NCI-H2196 (cell line): ENCODE results near the gene JAKMIP3.

Source experiments
- DNase-seq: peaks from one replicate; lab custom pipeline; 2025; ENCODE audit not compliant: unreplicated experiment; lab: John Stamatoyannopoulos, UW

JAKMIP3 gene

DNA sequence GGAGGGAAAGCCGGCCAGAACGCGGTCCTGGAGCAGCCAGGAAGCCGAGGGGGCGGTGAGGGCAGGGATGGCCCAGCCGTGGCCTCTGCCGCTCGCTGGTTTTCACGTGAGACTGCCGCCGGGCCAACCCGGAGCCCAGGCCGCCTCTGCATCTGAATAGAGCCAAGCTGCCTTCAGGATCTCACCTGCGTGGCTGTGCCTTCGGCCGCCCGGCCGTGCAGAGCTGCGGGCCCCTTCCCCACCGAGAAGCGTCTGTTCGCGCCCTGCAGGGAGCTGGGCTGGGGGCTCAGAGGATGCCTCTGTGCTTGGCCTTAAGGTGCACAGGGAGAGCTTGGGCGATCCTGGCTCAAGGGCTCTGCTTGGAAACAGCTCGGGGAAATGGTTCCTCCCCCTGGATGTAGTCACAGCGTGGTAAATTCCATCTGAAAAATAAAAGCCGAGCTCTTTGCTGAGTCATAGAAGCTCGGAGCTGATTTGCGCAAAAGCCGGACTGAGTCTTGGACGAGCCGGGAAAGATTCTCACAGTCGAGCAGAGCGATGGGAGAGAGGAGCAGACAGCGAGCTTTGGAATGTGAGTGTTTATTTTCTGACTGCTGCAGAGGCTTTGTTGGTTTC, at the start of gene JAKMIP3:
Gene JAKMIP3, plus strand, starts transcription at position 456 of the 615 bp plus-strand sequence. CDS start 38,863 bp downstream, outside the sequence.
- no peak for DNase-seq

DNA sequence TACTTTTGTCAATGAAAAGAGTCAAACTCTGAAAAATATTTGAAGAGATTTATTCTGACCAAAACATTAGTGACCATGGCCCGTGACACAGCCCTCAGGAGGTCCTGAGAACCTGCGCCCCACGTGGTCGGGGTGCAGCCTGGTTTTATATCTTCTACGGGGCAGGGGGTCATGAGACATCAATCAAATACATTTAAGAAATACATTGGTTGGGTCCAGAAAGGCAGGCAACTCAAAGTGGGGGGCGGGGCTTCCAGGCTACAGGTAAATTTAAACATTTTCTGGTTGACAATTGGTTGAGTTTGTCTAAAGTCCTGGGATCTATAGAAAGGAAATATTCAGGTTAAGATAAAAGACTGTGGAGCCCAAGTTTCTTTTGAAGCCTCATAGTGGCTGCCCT, 49.2 kb upstream of the JAKMIP3 start:
- no peak for DNase-seq

DNA sequence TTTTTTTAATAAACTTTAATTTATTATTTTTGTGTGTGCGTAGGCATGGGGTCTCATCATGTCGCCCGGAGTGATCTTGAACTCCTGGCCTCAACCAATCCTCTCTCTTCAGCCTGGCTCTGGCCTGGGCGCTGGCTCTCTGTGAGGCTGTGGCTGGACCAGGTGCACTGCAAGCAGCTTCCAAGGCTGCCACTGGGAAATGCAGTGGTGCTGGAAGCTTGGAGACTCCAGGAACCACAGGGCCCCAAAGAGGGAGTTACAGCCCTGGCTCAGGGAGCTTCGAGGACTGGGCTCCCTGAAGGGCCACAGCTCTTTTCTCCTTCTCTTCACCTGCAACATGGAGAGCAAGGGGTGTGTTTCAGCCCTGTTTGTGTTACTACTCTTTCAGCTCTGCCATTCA, 47.3 kb upstream of the JAKMIP3 start:
- DNase-seq: no peak

DNA sequence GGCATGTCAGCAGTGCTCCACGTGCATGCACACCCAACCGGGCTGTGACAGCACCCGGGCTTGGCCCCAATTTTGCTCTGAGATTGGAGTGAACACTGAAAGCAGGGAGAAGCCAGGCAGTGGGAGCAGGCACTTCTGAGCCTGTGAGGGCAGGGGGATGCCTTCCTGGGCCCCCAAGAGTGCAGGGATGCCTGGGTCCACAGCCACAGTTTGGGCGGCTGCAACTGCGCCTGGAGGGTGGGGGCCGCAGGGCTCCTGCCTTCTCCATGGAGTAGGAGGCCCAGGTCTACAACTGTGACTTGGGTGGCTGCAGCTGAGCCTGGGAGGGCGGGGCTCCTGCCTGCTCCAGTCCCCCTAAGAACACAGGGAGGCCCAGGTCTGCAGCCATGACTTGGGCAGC, 46.4 kb upstream of the JAKMIP3 start:
- DNase-seq: no peak

DNA sequence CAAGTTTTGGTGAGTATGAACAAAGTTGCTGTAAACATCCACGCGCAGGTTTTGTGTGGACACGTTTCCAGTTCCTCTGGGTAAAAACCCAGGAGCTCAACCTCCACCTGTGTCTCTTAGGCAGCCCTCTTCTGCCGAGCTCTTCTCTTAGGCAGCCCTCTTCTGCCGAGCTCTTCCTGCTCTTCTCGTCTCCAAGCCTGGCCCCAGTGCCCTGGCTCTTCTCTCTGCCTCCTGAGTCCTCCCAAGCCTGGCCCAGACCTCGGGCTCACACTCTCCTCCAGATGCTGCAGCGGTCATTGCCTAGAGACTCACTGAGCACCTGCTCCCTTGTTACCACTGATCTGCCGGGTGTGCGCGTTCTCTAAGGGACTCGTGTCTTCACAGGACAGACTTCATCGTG, 45.3 kb upstream of the JAKMIP3 start:
- no peak for DNase-seq

DNA sequence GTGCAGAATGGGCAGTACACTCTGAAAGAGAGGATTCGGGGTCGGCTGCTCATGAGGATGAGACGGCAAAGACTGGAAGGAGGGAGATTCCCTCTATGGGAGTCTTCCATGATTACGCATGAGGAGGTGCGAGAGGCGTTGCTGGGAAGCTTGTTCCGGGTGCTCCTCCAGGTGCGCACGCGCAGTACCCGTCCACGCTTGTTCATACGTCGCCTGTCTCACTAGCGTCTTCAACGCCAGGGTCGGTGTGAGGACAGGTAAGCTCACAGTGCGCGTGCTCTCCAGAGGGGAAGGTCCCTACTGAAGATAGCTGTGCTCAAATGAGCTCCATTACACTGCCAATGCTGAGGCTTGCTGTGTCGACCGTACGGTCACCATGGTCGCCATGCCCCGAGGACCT, 44.7 kb upstream of the JAKMIP3 start:
- DNase-seq: no peak

DNA sequence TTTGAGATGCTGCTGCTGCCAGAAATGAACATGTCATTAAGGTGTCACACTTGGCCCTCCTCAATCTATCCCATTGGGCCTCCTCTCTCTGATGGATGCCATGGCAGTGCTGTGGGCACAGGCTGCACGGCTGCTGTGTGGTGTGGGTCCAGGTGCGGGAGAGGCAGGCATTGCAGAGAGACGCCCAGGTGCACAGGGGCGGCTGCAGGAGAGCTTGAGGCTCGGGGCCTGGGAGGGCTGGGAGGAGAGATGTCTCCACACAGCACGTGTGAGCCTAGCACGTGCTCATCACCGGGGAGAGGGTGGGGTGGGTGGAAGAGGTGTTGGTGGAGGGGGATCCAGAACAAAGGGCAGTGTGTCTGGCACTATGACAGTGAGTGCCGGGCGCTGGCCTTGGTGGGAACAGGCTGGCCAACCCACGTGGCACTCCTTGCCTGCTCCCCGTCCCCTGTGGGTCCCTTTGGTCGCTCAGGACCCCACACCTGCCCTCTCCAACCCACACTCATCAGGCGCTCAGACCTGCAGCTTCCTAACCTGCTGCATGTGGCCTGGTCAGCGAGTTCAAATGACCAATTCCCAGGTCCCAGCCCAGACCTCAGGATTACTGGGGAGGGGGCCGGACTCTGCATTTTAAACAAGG, 44.1 kb upstream of the JAKMIP3 start:
- DNase-seq: no peak

DNA sequence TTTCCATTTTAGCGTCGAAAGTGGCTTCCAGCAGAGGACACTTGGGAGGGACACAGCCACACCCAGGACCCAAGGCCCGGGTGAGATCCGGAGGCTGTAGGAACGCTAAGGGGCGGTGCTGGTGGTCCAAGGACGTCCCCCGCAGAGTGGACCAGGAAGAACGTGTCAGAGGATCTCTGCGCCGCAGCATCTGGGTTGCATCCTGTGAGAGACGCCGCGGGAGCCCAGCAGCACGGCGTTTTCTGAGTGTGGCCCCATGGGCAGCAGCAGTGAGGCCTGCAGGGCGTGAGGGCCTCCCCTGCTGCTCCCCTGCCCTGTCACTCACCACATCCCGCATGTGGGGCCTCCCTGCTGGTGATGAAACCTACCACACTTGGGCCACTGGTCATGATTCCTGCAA, 43.5 kb upstream of the JAKMIP3 start:
- no peak for DNase-seq

DNA sequence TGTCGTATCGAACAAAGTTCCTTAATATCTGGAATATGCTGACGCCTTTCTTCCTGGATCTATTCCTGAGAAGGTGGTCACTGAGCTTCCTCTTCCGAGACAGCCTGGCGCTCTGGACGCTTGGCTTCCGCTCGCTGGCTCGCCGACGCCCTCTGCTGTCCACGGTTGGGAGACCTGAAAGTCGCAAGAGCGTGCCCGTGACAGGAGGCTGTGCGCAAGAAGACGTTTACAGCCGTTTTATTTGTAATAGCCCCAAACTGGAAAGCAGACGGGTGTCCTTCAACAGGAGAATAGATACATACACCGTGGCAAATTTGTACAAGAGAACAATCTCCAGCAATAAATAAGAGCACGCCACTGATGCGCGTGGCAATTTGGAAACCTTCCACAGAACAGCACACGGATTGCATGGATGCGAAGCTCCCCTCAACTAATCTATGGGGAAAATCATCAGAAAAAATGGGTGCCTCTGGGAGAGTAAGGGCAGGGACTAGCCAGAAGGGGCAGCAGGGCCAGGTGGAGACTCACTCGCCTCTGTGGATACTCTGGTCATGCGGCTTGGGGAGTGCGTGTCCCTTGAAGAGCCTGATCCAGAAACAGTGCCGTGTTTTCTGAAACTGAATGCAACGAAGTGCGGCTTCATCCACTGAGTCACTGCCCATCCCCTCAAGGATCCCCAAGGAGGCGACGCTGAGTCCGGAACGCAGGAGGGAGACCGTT, 42.5 kb upstream of the JAKMIP3 start:
- peak; percentile 63 for DNase-seq

DNA sequence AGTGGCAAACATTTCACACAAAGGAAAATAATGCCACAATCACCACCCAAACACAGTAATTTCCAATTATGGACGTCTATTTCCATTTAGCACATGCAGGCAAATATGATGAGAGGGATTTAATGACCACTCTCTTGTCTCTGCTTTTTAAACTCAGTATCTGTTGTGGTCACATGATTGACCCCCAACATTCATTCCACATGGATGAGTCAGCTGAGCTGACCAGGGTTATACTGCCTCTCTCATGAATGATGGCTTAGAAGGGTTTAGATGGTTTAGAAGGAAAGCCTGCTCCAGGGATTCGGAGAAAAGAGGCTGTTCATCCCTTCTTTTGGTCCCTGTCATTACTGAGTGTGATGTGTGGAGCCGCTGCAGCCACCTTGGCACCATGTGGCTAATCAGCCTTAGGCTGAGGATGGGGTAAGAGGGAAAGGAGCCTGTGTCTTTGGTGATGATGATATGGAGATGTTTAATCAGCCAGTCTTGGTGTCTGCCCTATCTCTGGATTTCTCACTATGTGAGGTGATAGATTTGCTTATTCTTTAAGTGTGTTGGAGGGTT, 38.2 kb upstream of the JAKMIP3 start:
- no peak for DNase-seq

DNA sequence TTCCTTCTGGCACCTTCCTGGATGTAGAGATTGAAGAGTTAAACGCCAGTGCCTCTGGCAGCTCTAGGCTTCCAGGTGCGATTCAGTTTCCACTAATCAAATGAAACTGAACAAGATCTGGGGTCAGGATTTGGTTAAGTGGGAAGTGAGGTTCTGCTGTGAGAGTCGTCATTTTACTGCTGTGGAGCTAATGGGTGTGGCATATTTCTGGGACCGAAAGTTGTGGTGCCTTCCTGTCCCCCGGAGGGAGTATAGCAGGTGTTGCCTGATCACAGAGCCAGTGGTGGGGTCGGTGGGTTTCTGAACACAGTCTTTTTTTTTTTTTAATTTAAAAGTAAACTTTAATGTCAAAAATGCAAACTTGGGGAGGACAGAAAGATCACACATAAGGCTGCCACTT, 37.0 kb upstream of the JAKMIP3 start:
- DNase-seq: no peak

DNA sequence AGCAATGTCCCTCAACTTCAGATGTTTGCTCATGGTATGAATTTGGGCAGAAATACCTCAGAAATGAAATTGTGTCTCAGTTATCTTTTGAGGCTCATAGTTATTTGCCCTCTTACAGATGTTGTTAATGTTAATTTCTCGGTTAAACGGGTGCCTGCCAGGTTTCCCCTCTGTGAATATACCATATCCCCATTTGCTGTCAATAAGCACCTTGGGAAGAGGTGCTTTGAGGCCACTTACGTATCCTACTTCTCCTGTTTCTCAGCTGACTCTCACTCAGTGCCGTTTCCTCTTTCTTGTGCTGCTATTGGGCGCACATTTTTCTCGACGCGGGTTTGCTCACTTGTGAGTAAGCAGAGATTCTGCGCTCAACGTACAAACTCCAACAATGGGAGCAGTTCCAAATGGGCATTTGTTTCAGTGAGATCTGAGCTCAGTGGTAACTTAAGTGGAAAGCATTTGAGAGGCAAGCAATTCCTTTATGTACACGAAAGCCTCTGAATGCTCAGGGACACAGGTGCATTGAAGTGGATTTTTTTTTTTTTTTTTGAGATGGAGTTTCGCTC, 34.8 kb upstream of the JAKMIP3 start:
- DNase-seq: peak; percentile 44

DNA sequence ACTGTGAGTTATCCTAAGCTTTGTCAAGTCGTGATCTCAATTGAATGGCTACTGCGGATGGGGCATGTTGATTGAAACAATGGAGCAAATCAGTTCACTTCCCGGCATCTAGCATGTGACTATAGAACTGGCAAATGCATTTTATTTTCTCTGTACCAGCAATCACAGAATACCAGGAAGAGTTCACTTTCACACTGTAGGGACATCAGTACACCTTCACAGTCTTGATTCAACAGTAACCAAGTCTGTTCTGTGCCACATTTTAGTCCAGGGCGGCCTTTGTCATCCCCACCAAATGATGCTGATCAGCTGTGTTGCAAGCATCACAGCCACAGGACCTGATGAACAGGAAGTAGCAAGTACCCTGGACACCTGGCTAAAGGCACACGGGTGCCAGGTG, 32.1 kb upstream of the JAKMIP3 start:
- no peak for DNase-seq

DNA sequence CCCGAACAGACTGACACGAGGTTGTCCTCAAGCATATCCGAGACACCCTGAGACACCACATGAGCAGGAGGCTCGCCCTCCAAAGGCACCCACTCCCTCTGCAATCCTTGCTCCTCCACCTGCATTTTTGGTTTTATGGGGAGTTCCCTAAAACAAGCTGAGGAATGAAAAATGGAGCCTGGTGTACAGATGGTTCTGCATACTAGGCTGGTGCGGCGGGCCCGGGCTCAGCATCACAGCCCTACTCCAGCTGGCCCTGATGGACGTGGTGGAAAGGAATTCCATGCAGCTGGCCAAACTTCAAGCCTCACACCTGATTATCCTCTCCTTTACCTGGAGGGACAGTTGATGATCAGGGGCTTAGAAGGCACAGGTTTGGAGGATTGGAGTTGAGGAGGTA, 30.3 kb upstream of the JAKMIP3 start:
- no peak for DNase-seq

DNA sequence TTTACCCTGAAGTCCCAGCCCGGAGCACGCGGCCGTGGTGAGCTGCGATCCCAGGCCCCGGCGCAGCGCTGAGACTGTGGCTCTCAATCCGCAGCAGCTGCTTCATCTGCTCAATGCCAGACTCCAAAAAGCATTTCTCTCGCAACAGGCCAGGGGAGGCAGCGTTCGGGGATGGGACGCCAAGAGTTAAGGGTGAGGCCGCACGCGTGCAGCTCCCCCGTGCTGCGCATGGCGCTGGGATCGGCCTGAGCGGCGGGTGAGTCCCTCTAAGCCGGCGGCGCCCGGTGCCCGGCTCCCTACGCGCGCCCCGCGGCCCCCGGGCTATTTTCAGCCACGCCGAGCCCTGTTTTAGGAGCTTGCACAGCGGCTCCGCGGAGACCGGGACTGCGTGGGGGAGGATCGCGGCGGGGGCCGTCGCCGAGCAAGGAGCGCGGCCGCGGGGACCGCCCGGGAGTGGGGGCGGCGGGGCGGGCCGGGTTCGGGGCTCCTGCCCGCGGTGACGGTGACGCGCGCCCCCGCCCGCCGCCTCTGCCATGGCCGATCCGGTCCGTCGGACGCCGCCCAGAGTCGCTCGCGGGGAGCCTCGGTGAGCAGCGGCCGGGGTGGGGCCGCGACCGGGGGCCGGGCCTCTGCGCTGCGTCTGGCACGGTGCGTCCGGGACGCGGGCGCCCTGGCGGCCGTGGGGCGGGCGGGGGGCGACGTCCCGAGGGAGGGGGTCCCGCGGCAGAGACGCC, 29.4 kb upstream of the JAKMIP3 start:
- DNase-seq: no peak

DNA sequence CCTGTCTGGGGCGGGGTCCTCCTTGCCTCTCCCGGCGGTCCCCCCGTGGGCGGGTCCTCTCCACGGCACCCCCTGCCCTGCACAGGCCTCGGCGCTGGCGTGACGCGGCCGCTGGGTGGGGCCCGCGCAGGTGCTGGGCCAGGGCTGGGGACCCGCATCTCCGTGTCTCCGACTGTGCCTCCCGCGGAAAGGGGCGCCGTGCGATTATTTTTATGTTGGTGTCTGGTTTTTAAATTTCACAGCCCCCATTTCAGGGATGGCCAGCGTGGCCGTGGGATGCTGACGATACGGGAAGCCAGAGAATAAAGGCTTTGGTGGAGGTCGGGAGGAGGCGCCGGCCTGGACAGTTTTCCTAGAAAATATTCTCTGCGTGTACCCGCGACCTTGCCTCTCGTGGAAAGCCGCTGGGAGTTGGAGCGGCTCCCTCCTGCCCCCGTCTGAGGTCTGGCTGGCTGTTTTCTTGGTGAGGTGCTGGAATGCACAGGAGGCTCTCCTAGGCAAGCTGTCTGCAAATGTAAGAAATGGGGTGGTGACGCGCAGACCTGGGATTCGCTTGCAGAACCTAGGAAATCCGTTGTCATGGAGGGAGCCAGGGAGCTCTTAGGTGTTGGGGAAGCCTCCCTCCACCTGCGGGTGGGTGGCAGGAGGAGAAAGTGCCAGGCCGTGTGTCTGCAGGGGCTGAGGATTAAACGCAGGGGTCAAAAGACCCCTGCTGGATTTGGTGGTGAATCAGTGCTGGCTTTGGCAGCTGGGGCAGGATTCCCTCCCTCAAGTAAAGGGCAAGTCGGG, 28.7 kb upstream of the JAKMIP3 start:
- no peak for DNase-seq

DNA sequence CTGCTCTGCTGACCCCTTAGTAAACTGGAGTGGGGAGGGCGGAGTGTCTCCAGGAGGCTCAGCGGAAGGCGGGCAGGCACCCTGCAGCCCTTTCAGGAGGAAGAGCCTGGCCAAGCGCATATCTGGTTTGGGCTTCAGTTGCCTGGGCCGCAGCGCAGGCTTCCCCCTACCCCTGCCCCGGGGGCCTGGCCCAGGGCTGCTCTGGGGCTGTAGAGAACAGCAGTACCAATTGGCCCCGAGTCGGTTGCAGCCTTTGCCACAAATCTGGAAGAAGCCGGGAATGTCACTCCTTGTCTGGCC, 28.1 kb upstream of the JAKMIP3 start:
- DNase-seq: no peak

DNA sequence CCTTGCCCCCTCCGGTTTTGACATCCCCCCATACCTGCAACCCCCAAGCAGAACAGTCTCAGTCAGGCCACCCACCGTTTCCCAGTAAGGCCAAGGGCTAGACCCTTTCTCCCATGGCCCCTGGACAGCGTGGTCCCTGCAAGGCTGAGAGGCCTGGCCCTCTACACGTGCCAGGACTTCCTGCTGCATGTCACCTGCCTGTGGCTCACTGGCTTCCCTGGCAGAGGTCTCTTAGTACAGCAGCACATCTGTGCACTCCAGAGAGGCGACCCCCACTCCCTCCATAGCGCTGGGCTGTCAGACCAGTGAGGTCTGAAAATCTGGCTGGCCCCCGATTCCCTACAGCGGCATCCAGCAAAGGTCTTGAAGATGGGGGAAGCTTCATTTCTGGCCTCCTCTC, 26.4 kb upstream of the JAKMIP3 start:
- DNase-seq: no peak

DNA sequence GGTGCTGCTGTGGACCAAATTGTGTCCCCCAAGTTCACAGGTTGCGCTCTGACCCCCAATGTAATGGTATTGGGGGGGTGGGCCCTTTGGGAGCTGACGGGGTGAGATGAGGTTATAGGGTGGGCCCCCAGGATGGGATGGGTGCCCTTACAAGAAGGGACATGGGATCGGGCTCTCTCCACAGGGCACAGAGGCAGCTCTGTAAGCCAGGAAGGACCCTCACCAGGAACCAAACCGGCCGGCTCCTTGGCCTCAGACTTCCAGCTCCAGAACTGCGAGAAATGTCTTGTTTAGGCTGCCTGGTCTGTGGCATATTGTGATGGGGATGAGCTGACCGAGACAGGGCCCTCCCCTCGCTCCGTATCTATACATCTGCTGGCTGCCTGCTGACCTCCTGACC, 25.7 kb upstream of the JAKMIP3 start:
- no peak for DNase-seq

DNA sequence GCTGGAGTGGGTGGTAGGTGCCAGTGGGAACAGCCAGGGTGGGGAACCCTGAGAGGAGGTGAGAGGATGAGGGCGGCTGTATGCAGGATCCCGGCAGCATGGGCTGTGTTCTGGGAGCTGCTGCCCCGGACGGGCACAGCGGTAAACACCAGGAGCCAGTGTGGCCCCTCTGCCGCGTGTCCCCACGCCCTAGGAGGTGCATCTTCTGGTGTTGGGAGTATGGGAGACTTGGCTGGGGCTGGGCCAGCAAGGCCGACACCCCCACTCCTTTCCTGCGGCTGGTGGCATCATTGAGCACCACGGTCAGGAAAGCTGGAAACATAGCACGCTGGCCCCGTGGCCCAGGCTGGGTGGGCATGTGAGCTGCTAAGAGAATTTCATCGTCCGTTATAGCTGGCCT, 24.4 kb upstream of the JAKMIP3 start:
- no peak for DNase-seq
